Pancreas (tissue), 10 donors: Measurements from ENCODE around the gene GPR148. TPM values are rescaled to one million over a fixed set of nuclear protein-coding genes. Genes with fewer than 3 reads are reported as not detected.

ENCODE experiments used
- ATAC-seq, 4 donors: fragments of 200-7000 bp; cut with Tn5 transposase; one replicate each; pipeline versions ENCODE4 v1.8.0 to v1.9.1; 2020; ENCODE audit warnings: mild to moderate bottlenecking in 4 of 4, moderate library complexity in 4 of 4
- DNase-seq, 6 donors: peaks; one replicate each; pipeline ENCODE4 v3.0.0-alpha.2; 2020
- FAIRE-seq: peaks from 2 replicates; lab custom pipeline; 2012; peaks lifted over from hg19 to GRCh38; lab: Jason Lieb, UNC
- H3K27ac ChIP-seq, 4 donors: fragments of 200-600 bp; sonication (generic); 1 replicate in 3 of 4; 2 replicates in 1 of 4; pipeline versions ENCODE4 v1.5.0 to v1.8.0; 2020
- H3K27me3 ChIP-seq, 4 donors: fragments of 200-600 bp; one replicate each; pipeline ENCODE4 v1.8.0; 2021
- H3K36me3 ChIP-seq, 3 donors: fragments of 200-600 bp; sonication (generic) in 1 of 3; one replicate each; pipeline versions ENCODE4 v1.5.0 to v1.8.0; 2020 to 2021
- H3K4me1 ChIP-seq, 3 donors: fragments of 200-600 bp; one replicate each; pipeline ENCODE4 v1.8.0; 2021
- H3K4me3 ChIP-seq, 4 donors: fragments of 200-600 bp; sonication (generic) in 2 of 4; one replicate each; pipeline versions ENCODE4 v1.5.0 to v1.8.0; 2020 to 2021
- H3K9me3 ChIP-seq, 4 donors: fragments of 200-600 bp; one replicate each; pipeline ENCODE4 v1.8.0; 2021
- WGBS, 2 donors: extraction: QIAGEN DNeasy Blood & Tissue Kit; methylation state at CpG; one replicate each; pipeline ENCODE4 v1.1.7; 2013; 5-methylcytosine and 5-hydroxymethylcytosine counted together
- intact Hi-C, 3 donors: fragments of 100-400 bp; cut with DNase I; formaldehyde crosslinking; loops; one replicate each; pipeline versions ENCODE4 v1.11.1 to v1.14.2; 2022
- polyA plus RNA-seq, 2 donors: library from polyadenylated mRNA; stranded (reverse); fragments of 200-250 nt; gene quantifications; one replicate each; pipeline ENCODE4 v1.2.3, GENCODE V29; 2013
- total RNA-seq, 6 donors: library from RNA; stranded (reverse); fragmentation: NEBNext Ultra II Directional in 4 of 6; extraction: Animal tissue kit (Norgen Biotek cat#: 25700) in 4 of 6; gene quantifications; one replicate each; pipeline versions ENCODE4 v1.2.1 to v1.2.4, GENCODE V29; 2021 to 2023
- TF ChIP-seq, protein P1 (sequence below), 4 donors: fragments of 200-600 bp; sonication (generic) in 3 of 4; IDR thresholded peaks; one replicate each; pipeline versions ENCODE4 v1.5.0 to v1.8.0; 2021; ENCODE audit warnings: antibody characterized with exemption in 4 of 4
- donor health status: healthy with polysubstance abuse.
- donor health status: DM: no; HTN: no; CAD: no; lungs with moderate emphysema.
- donor health status: DM: no; HTN: no; CAD: no.
- donor health status: control.
- donor health status: control.
- donor health status: Bipolar disorder and iron deficiency.
- donor health status: DM: yes; HTN: yes; CAD: no.
- donor health status: DM: no; HTN: no; CAD: no.
- donor health status: DM: no; HTN: no; CAD: no.
- donor health status: DM: yes; HTN: yes; CAD: no.

The GPR148 gene
- total and polyA plus RNA-seq, 8 donors, result 0.14 to 1.2 (median 0.36) TPM

DNA sequence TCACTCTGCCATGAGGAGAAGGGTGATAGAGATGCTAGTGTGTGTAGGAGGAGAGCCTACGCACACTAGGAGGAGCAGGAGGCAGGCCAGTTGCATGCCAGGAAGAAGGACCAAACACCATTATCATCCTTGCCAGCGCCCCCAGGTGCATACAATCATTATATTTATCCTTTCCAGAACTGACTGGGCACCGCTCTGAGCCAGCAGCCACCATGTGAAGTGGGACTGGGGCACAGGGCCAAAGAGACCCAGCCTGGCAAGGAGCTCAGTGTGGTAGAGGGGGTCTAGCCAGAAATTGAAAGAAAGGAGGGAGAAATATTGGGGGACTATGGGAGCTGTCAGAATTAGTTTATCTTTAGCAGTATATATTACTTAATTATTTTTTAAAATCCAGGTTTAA lies 8.3 kb upstream of the GPR148 start:
- Histone ChIP-seq H3K4me3 (no peak overlapping the region), H3K4me1 (no peaks in the 10 kb centered on the region), H3K27ac (no peak overlapping the region), H3K9me3 (no peaks in the 10 kb centered on the region), H3K36me3 (no peaks in the 10 kb centered on the region), H3K27me3 (no peaks in the 10 kb centered on the region)
- intact Hi-C loops, result no loop called here
- 77 to 85% methylated on average over 3 of the region's 3 CpGs for WGBS, 2 donors
- ATAC-seq (no peak), FAIRE-seq (no peak), DNase-seq (no peak)
- TF ChIP-seq, protein P1, sequence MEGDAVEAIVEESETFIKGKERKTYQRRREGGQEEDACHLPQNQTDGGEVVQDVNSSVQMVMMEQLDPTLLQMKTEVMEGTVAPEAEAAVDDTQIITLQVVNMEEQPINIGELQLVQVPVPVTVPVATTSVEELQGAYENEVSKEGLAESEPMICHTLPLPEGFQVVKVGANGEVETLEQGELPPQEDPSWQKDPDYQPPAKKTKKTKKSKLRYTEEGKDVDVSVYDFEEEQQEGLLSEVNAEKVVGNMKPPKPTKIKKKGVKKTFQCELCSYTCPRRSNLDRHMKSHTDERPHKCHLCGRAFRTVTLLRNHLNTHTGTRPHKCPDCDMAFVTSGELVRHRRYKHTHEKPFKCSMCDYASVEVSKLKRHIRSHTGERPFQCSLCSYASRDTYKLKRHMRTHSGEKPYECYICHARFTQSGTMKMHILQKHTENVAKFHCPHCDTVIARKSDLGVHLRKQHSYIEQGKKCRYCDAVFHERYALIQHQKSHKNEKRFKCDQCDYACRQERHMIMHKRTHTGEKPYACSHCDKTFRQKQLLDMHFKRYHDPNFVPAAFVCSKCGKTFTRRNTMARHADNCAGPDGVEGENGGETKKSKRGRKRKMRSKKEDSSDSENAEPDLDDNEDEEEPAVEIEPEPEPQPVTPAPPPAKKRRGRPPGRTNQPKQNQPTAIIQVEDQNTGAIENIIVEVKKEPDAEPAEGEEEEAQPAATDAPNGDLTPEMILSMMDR (IDR thresholded peaks at IDR 0.05), result no peak

DNA sequence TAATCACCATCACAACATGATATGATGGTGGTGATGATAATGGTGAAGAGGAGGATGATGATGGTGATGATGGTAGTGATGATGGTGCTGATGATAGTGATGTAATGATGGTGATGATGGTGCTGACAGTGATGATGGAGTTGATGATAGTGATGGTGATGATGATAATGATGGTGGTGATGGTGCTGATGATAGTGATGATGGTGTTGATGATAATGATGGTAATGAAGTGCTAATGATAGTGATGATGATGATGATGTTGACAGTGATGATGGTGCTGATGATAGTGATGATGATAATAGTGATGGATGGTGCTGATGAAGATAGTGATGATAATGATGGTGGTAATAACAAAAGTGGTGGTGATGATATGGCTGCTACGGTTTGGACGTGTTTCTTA lies 4.4 kb upstream of the GPR148 start:
- 74 to 90% methylated on average over 2 of the region's 2 CpGs for WGBS, 2 donors
- TF ChIP-seq, protein P1 (IDR thresholded peaks at IDR 0.05), result no peak
- no peaks in the 10 kb centered on the region for H3K27me3 ChIP-seq
- no peak overlapping the region for H3K4me3 ChIP-seq
- H3K9me3 ChIP-seq, result no peaks in the 10 kb centered on the region
- intact Hi-C loops, result no loop called here
- no peak overlapping the region for H3K27ac ChIP-seq
- FAIRE-seq, result no peak
- DNase-seq, result no peak
- no peaks in the 10 kb centered on the region for H3K36me3 ChIP-seq
- H3K4me1 ChIP-seq, result peaks cover 0 to 8% (median 8%) of the 10 kb centered on the region in 3 donors
- ATAC-seq, result no peak

DNA sequence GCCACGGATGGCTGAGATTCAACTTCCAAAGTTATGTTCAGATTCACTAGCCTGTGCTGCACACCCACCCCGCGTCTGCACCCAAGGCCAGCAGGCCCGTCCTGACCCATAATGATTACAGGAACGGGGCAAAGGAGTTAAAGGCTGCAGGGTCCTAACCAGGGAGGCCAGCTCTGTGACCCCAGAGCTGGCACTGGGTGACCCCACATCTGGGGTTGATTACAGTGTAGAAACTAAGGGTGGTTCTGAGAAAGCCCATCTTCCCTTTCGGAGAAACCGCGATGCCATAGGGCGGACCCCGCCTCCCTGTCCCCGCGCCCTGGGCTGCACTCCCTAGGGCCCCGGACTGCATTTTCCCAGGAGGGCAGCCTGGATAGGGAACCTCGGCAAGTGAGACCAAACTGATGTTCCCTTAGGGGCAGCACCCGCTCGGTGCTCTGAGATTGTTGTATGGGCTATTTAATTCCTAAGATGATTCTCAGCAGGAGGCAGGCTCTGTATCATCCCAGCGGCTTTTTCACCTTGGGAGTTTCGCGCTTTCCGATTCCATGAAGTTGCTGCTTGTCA lies 2.2 kb upstream of the GPR148 start:
- H3K9me3 ChIP-seq, result no peaks in the 10 kb centered on the region
- H3K27me3 ChIP-seq, result no peaks in the 10 kb centered on the region
- no peaks in the 10 kb centered on the region for H3K36me3 ChIP-seq
- intact Hi-C loops, result no loop called here
- H3K4me3 ChIP-seq, result peak overlapping the region in 3 of 4 donors; percentile 40 to 69 (median 42)
- peak in 2 of 6 donors; percentile 16 to 63 for DNase-seq
- peak overlapping the region in 3 of 4 donors; percentile 69 to 85 (median 84) for H3K27ac ChIP-seq
- peaks cover 0 to 8% (median 8%) of the 10 kb centered on the region in 3 donors for H3K4me1 ChIP-seq
- TF ChIP-seq, protein P1 (IDR thresholded peaks at IDR 0.05), result no peak
- no peak for FAIRE-seq
- peak; percentile 2 to 31 (median 8) for ATAC-seq
- WGBS, 2 donors, result 9 to 10% methylated on average over 20 of the region's 20 CpGs

DNA sequence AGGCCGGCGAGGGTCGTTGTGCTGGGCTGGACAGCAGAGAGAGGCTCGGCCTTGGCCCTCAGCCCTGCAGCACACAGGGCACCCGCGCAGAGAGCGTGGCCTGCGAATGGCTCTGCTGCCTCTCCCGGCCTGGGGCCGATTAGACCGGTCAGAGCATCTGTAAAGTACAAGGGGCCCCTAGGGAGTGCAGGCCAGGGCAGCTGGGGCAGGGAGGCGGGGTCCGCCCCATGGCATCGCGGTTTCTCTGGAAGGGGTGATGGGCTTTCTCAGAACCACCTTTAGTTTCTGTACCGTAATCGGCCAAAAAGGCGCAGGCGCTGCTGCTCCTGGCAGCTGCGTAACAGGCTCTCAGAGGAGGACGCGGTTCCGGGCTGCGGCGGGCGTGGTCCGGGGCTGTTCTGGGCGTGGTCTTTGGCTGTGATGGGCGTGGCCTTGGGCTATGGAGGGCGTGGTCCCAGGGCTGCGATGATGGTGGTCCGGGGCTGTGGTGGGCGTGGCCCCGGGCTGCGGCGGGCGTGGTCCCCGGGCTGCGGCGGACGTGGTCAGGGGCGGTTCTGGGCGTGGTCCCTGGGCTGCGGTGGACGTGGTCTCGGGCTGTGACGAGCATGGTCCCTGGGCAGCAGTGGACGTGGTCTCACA lies 1.5 kb upstream of the GPR148 start:
- no peak for FAIRE-seq
- ATAC-seq, result peak; percentile 92 to 96 (median 93)
- Histone ChIP-seq H3K36me3 (no peaks in the 10 kb centered on the region), H3K4me3 (peak overlapping the region; percentile 27 to 69 (median 41)), H3K4me1 (peaks cover 0 to 8% (median 8%) of the 10 kb centered on the region in 3 donors), H3K27ac (peak overlapping the region; percentile 69 to 85 (median 78)), H3K27me3 (no peaks in the 10 kb centered on the region), H3K9me3 (no peaks in the 10 kb centered on the region)
- DNase-seq, result peak; percentile 79 to 94 (median 88)
- intact Hi-C loops, result no loop called here
- WGBS, 2 donors, result 0 to 1% methylated on average over 39 to 48 of the region's 48 CpGs
- TF ChIP-seq, protein P1 (IDR thresholded peaks at IDR 0.05), result no peak

DNA sequence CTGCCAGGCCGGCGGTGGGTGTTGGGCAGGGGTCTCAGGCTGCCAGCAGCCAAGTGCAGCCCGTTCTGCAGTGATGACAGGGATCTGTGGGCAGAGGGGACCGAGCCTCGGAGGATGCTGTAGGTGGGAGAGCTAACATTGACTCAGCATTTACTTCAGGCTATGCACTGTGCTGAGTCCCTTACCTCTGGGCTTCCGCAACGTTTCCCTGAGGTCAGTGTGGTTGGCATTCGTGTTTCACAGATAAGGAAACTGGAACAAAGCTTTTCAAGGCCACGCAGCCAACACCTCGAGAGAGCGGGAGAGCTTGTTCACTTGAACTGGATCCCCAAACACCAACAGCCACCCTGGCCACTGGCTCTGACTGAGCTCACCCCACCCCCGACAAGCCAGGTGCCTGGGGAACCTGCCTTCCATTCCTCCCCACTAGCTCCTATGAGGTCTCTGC lies 839 bp upstream of the GPR148 start:
- TF ChIP-seq, protein P1 (IDR thresholded peaks at IDR 0.05), result no peak
- DNase-seq (peak in 5 of 6 donors; percentile 63 to 81 (median 78)), FAIRE-seq (no peak), ATAC-seq (peak; percentile 79 to 84 (median 82))
- Histone ChIP-seq H3K4me3 (peak overlapping the region in 3 of 4 donors; percentile 40 to 69 (median 42)), H3K9me3 (no peaks in the 10 kb centered on the region), H3K36me3 (no peaks in the 10 kb centered on the region), H3K4me1 (peaks cover 0 to 8% (median 8%) of the 10 kb centered on the region in 3 donors), H3K27ac (peak overlapping the region; percentile 69 to 85 (median 78)), H3K27me3 (no peaks in the 10 kb centered on the region)
- 1 to 4% methylated on average over 12 of the region's 12 CpGs for WGBS, 2 donors
- intact Hi-C loops, result no loop called here
